ENCODE results near the gene RIPOR2.
A peak's percentile ranks its signal among the peaks of the same experiment; 100 is the strongest.

RIPOR2 gene

DNA sequence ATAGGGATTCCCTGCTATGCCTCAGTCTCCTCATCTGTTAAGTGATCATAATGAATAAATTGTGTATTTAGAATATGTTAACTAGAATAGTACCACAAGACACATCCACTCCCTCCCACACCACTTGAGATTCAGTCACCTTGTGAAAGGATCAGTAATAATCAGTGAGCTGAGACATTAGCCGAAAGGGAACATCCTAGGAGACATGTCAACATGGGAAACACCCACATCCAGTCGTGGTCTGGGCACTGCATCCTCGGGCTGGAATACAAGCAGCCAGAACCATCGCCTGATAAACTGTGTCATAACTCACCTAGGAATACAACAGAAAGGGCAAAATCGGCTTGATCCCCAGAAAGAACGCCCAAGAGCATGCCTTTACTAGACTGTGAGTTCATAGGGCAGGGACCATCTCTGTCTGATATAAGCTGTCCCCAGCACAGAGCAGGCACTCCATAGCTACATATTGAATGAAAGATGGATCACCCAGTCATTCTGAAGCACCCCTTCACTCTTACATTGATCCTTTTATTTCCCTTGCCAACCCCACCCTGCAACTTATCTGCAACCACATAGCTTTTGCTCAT is 23.9 kb downstream of the RIPOR2 start:
- TF ChIP-seq, protein P1, sequence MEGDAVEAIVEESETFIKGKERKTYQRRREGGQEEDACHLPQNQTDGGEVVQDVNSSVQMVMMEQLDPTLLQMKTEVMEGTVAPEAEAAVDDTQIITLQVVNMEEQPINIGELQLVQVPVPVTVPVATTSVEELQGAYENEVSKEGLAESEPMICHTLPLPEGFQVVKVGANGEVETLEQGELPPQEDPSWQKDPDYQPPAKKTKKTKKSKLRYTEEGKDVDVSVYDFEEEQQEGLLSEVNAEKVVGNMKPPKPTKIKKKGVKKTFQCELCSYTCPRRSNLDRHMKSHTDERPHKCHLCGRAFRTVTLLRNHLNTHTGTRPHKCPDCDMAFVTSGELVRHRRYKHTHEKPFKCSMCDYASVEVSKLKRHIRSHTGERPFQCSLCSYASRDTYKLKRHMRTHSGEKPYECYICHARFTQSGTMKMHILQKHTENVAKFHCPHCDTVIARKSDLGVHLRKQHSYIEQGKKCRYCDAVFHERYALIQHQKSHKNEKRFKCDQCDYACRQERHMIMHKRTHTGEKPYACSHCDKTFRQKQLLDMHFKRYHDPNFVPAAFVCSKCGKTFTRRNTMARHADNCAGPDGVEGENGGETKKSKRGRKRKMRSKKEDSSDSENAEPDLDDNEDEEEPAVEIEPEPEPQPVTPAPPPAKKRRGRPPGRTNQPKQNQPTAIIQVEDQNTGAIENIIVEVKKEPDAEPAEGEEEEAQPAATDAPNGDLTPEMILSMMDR (IDR thresholded peaks at IDR 0.05; ENCODE audit: insufficient read depth, low read depth, low read length, missing control alignments) = no peak
- H3K4me3 ChIP-seq (ENCODE audit: low read length) = no peak overlapping the region
- DNase-seq (ENCODE audit: low read depth) = no peak

DNA sequence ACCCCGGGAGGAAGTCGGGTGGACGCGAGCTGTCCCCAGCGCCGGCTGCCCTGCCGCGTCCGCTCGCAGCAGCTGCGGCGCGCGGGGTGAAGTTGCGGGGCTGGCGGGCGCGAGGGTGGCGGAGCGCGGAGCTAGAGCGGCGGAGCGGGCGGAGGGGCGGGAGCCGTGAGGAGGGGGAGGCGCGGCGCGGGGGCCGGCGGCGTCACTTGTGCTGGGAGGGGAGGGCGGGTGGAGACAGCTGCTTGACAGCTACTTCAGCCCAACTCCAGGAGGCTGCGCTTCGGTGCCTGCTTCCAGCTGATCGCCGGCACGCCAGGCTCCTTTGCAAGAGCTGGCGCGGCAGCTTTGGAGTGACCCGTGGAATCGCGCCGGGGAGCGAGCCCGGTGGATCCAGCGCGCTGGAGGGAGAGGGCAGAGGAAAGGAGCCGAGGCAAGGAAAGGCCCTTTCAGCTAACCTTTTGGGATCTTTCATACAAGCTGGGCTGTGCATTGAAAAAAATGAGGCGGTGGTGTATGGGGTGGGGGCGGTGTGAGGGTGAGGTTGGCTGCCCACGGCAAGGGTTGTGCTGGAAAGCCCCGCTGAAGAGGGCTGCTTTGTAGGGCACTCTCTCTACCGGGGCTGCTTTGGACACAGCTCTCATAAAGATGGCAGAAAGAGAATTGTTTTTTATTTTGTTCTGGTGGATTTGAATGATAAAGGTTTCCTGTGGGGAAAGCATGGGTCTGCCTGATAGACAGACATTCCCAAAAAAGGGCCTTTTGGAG is 24.6 kb downstream of the RIPOR2 start:
- TF ChIP-seq, protein P1 (IDR thresholded peaks at IDR 0.05; ENCODE audit: insufficient read depth, low read depth, low read length, missing control alignments) = no peak
- peak; percentile 54 for DNase-seq (ENCODE audit: low read depth)
- peak overlapping the region; percentile 45 for H3K4me3 ChIP-seq (ENCODE audit: low read length)

DNA sequence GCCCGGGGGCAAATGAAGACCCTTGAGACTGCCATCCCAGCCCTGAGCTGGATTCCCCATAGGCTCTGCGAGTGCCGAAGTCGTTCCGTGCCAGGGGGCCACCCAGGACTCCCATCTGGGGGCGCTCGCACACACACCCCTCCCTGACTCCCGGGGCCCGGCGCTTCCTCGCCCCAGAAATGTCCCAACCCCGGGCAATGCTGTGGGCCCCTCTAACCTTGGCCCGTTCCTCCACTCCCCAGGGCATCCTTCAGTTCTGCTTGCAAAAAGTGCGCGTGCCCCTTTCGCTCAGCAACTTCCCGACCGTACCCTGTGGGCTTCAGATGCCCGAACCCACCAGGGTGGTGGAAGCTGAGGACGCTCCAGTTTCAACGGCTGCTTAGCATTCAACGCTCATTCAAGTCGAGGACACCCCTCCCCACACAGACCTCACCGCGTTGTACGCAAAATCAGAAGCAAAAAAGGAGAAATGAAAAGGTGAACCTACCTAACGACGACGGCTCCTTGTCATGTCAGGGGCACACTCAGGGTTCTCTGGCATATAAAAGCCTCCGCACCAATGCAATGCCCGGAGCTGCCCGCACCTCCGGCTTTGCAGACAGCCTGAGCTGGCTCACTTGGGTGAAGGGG is 25.3 kb downstream of the RIPOR2 start:
- H3K4me3 ChIP-seq (ENCODE audit: low read length) = peak overlapping the region; percentile 39
- TF ChIP-seq, protein P1 (IDR thresholded peaks at IDR 0.05; ENCODE audit: insufficient read depth, low read depth, low read length, missing control alignments) = no peak
- no peak for DNase-seq (ENCODE audit: low read depth)

DNA sequence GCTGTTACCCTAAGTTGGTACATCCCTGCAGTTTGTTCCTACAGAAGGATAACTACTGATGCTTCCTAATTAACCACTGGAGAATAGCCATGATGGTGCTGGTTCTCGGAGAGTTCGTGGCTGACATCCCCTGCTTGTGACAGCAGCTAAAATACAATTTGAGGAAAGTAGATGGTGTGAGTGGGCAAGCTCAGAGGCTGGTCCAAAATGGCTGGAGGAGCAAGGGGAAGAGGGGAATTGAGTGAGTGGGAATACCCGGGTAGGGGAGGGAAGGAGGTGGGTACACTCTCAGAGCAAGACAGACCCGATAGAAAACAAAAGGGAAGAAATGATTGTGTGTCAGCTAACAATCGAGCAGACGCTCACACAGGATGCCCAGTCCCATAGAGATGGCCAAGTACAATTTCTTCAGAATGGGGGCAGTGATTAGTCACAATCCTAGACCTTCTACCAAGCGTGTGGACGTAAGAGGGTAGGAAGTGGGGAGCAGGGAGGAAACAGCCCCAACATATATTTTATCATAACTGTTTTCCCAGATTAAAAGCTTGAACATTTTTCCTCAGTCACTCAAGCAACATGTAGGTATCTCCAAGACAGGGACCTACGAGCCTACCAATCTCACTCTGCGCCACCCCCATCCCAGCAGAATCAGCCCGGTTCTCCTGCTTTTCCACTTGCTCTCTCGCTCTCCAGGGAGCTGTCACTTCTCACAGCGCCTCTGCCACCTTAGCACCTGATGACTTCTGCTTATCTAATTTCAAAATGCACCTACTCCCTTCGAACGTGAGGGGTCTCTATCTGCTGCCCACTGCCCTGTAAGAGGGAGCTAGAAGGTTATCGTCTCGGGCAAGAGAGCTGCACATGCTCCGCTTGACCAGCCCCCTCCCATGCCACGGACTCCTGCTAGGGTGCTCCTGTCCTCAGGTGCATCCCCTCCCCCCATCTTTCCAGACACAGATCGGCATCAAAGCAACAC is 26.2 kb downstream of the RIPOR2 start:
- H3K4me3 ChIP-seq (ENCODE audit: low read length) = no peak overlapping the region
- no peak for DNase-seq (ENCODE audit: low read depth)
- TF ChIP-seq, protein P1 (IDR thresholded peaks at IDR 0.05; ENCODE audit: insufficient read depth, low read depth, low read length, missing control alignments) = no peak

DNA sequence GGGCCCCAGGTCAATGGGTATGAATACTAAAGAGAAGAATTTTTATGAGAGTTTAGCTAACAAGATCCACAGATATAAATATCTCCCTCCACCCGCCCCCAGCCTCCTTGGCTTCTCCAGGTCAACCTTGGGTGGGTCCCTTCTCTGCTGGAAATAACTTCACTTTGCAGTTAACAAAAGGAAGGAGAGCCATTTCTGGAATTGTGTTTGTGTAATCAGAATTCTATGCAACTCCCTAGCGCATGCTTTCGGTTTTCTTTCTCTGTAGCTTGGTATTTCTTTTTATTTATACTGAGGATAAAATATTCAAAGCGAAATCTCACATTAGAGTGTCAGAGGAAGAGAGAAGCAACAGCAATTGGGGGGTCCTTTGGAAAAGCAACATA is 27.1 kb downstream of the RIPOR2 start:
- TF ChIP-seq, protein P1 (IDR thresholded peaks at IDR 0.05; ENCODE audit: insufficient read depth, low read depth, low read length, missing control alignments) = no peak
- DNase-seq (ENCODE audit: low read depth) = no peak
- no peak overlapping the region for H3K4me3 ChIP-seq (ENCODE audit: low read length)

DNA sequence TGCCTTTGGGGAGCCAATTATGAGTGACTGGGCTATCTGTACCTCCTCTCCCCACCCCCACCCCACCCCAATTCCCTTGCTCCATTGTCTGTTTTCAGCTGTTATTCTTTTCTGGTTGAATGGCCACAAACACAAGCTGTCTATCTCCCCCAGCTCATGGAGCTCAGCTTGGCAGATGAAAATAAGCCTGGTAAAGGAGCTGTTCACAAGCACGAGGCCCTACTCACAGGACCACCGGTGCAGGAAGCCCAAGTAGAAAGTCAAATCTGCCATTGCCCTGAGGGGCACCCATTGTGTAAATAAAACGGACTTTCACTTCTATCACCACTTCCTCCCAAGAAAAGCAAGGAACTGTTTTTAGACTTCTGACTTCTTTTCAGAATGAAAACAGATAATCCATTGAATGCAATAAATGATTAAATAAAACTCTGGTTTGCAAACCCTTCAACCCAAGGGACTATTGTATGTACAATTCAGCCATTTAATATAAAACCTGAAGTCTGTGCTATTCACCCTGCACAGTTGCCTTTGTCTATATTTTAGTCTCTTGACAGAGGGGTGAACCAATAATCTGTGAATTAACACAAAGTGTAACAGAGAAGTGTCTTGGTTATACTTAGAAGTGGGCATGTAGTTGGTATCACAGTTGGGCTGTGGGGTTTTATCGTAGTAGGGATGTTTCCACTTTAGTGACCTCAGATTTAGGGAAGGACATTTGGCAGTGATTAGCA is 27.7 kb downstream of the RIPOR2 start:
- no peak for DNase-seq (ENCODE audit: low read depth)
- H3K4me3 ChIP-seq (ENCODE audit: low read length) = no peak overlapping the region
- TF ChIP-seq, protein P1 (IDR thresholded peaks at IDR 0.05; ENCODE audit: insufficient read depth, low read depth, low read length, missing control alignments) = no peak
